SK-N-SH treated with all-trans-retinoic acid at 6 μM for 48 hours (cell line): ENCODE measurements around the gene TGFBRAP1.

ENCODE experiments used
- ATAC-seq: fragments of 200-7000 bp; cut with Tn5 transposase; 3 replicates; pipeline ENCODE4 v1.9.1; 2020; ENCODE audit warnings: mild to moderate bottlenecking, moderate library complexity
- ARNTL ChIP-seq: fragments of 450-650 bp; formaldehyde crosslinking; IDR thresholded peaks from 2 replicates; pipeline ENCODE4 v1.5.0; 2020; ENCODE audit warnings: low read depth, mild to moderate bottlenecking, moderate library complexity, borderline replicate concordance
- BACH2 ChIP-seq: fragments of 250-450 bp; sonication (Bioruptor Pico); IDR thresholded peaks from 2 replicates; pipeline ENCODE4 v1.9.0; 2021; ENCODE audit warnings: mild to moderate bottlenecking, borderline replicate concordance
- CSDC2 ChIP-seq: fragments of 250-450 bp; sonication (Bioruptor Pico); IDR thresholded peaks from 2 replicates; pipeline ENCODE4 v1.5.0; 2020; ENCODE audit warnings: mild to moderate bottlenecking, moderate library complexity
- CSRNP3 ChIP-seq: fragments of 250-450 bp; sonication (Bioruptor Pico); IDR thresholded peaks from 2 replicates; pipeline ENCODE4 v1.5.1; 2021; ENCODE audit warnings: mild to moderate bottlenecking, moderate library complexity
- ESRRG ChIP-seq: fragments of 250-450 bp; sonication (Bioruptor Pico); IDR thresholded peaks from 2 replicates; pipeline ENCODE4 v1.6.1; 2021; ENCODE audit warnings: mild to moderate bottlenecking
- GLIS3 ChIP-seq: fragments of 250-450 bp; sonication (Bioruptor Pico); IDR thresholded peaks from 2 replicates; pipeline ENCODE4 v1.5.0; 2020; ENCODE audit warnings: mild to moderate bottlenecking, moderate library complexity
- ISL1 ChIP-seq: fragments of 250-450 bp; sonication (Bioruptor Pico); IDR thresholded peaks from 2 replicates; pipeline ENCODE4 v2.1.2; 2022; ENCODE audit warnings: mild to moderate bottlenecking, moderate library complexity
- OSR1 ChIP-seq: fragments of 250-450 bp; sonication (Bioruptor Pico); IDR thresholded peaks from 2 replicates; pipeline ENCODE4 v1.8.0; 2022; ENCODE audit warnings: moderate library complexity, mild to moderate bottlenecking, inconsistent platforms
- PATZ1 ChIP-seq: fragments of 250-450 bp; sonication (Bioruptor Pico); IDR thresholded peaks from 2 replicates; pipeline ENCODE4 v1.8.0; 2020; ENCODE audit warnings: mild to moderate bottlenecking, moderate library complexity, borderline replicate concordance
- POU6F1 ChIP-seq: fragments of 250-450 bp; sonication (Bioruptor Pico); IDR thresholded peaks from 2 replicates; pipeline ENCODE4 v1.8.0; 2021; ENCODE audit warnings: low read depth, mild to moderate bottlenecking, moderate library complexity, borderline replicate concordance
- PPARA ChIP-seq: fragments of 250-450 bp; sonication (Bioruptor Pico); IDR thresholded peaks from 2 replicates; pipeline ENCODE4 v1.5.0; 2020; ENCODE audit warnings: mild to moderate bottlenecking, borderline replicate concordance
- RARB ChIP-seq: fragments of 250-450 bp; sonication (Bioruptor Pico); IDR thresholded peaks from 2 replicates; pipeline ENCODE4 v1.8.0; 2021; ENCODE audit warnings: mild to moderate bottlenecking, moderate library complexity
- SNAI2 ChIP-seq: fragments of 250-450 bp; sonication (Bioruptor Pico); IDR thresholded peaks from 2 replicates; pipeline ENCODE4 v1.5.0; 2020; ENCODE audit warnings: mild to moderate bottlenecking, moderate library complexity
- TCF4 ChIP-seq: fragments of 250-450 bp; sonication (Bioruptor Pico); IDR thresholded peaks from 2 replicates; pipeline ENCODE4 v1.8.0; 2021; ENCODE audit warnings: mild to moderate bottlenecking, moderate library complexity, borderline replicate concordance
- TOX ChIP-seq: fragments of 250-450 bp; sonication (Bioruptor Pico); IDR thresholded peaks from 2 replicates; pipeline ENCODE4 v1.8.0; 2021; ENCODE audit warnings: mild to moderate bottlenecking, moderate library complexity, borderline replicate concordance
- ZC3H10 ChIP-seq: fragments of 250-450 bp; sonication (Bioruptor Pico); IDR thresholded peaks from 2 replicates; pipeline ENCODE4 v1.5.1; 2021; ENCODE audit warnings: mild to moderate bottlenecking, moderate library complexity
- ZFP3 ChIP-seq: fragments of 250-450 bp; sonication (Bioruptor Pico); IDR thresholded peaks from 2 replicates; pipeline ENCODE4 v1.5.0; 2020; ENCODE audit warnings: mild to moderate bottlenecking, moderate library complexity
- ZFP30 ChIP-seq: fragments of 450-650 bp; formaldehyde crosslinking; IDR thresholded peaks from 2 replicates; pipeline ENCODE4 v1.5.0; 2022; ENCODE audit warnings: mild to moderate bottlenecking, moderate library complexity
- ZNF565 ChIP-seq: fragments of 450-650 bp; formaldehyde crosslinking; conservative IDR thresholded peaks from 2 replicates; pipeline ENCODE4 v1.5.0; 2020; ENCODE audit warnings: low read depth, mild to moderate bottlenecking, moderate library complexity
- ZNF8 ChIP-seq: fragments of 450-650 bp; formaldehyde crosslinking; IDR thresholded peaks from 2 replicates; pipeline ENCODE4 v1.5.0; 2020; ENCODE audit warnings: mild to moderate bottlenecking, moderate library complexity
- TF ChIP-seq, protein P1 (sequence below): fragments of 250-450 bp; sonication (Bioruptor Pico); IDR thresholded peaks from 2 replicates; pipeline ENCODE4 v1.5.1; 2020; ENCODE audit warnings: low read depth, mild to moderate bottlenecking, moderate library complexity

TGFBRAP1 gene

GRCh38 chr2:105364436-105365139 lies 35.1 kb upstream of the TGFBRAP1 start:
- TF ChIP-seq ISL1 (CRISPR knock-in tag) (no peak), ZNF565 (no peak), ARNTL (CRISPR knock-in tag) (no peak), ZFP3 (CRISPR knock-in tag) (no peak), ZNF8 (CRISPR knock-in tag) (no peak), CSDC2 (CRISPR knock-in tag) (no peak), POU6F1 (CRISPR knock-in tag) (no peak), GLIS3 (CRISPR knock-in tag) (no peak), ESRRG (CRISPR knock-in tag) (no peak), ZFP30 (CRISPR knock-in tag) (no peak), TOX (no peak)
- ATAC-seq, result no peak

DNA sequence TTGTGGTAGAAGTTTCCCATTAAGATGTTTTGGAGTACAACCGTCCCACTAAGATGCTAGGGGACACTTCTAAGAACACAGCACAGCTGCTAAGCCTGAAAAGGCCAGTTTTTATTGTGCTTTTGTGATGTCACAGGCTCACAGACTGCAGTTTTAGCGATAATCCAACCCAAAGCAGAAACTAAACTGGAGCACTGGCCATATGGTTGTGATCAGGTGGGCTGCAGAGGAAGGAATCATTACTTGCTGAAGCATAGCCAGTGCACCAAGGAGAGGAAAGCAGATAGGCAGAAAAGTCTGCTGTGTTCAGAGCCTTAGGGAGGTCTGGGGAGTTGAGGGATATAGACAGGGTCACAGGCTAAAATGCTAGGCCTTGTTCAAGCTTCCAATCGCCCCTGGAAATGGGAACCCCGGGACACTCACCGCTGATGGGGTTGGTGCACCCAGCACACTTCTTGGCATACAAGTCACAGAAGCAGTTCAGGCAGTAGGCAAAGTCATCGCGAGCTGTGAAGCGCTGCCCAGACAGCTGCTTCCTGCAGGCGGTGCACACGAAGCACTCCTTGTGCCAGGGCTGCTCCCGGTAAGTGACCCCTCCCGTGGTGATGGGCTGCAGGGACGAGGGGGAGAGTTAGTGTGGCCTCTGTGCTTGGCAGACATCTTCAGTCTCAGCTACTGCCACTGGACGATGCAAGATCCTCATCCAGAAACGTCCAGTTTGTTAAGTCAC lies 33.5 kb upstream of the TGFBRAP1 start:
- no peak for ATAC-seq
- TF ChIP-seq RARB (CRISPR knock-in tag) (no peak), ISL1 (CRISPR knock-in tag) (no peak), CSRNP3 (CRISPR knock-in tag) (no peak), TOX (no peak), TCF4 (CRISPR knock-in tag) (no peak), ESRRG (CRISPR knock-in tag) (no peak), SNAI2 (no peak), ZFP30 (CRISPR knock-in tag) (no peak), ARNTL (CRISPR knock-in tag) (no peak), ZC3H10 (no peak), POU6F1 (CRISPR knock-in tag) (no peak), PPARA (CRISPR knock-in tag) (no peak), GLIS3 (CRISPR knock-in tag) (no peak), ZNF8 (CRISPR knock-in tag) (no peak), BACH2 (CRISPR knock-in tag) (no peak), OSR1 (CRISPR knock-in tag) (no peak), PATZ1 (CRISPR knock-in tag) (no peak), ZNF565 (no peak), CSDC2 (CRISPR knock-in tag) (no peak)
- TF ChIP-seq, protein P1, sequence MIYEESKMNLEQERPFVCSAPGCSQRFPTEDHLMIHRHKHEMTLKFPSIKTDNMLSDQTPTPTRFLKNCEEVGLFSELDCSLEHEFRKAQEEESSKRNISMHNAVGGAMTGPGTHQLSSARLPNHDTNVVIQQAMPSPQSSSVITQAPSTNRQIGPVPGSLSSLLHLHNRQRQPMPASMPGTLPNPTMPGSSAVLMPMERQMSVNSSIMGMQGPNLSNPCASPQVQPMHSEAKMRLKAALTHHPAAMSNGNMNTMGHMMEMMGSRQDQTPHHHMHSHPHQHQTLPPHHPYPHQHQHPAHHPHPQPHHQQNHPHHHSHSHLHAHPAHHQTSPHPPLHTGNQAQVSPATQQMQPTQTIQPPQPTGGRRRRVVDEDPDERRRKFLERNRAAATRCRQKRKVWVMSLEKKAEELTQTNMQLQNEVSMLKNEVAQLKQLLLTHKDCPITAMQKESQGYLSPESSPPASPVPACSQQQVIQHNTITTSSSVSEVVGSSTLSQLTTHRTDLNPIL (CRISPR knock-in tag), result no peak
- TF ChIP-seq, all 23 proteins: peak for 0
